Mesendoderm (in vitro differentiated cells): ENCODE data around the gene ZNF141. TPM values are rescaled to one million over a fixed set of nuclear protein-coding genes. Genes with fewer than 3 reads are reported as not detected.
A peak's percentile ranks its signal among the peaks of the same experiment; 100 is the strongest.
"Not testable (repeated sequence)": the region's sequence is repeated elsewhere in the genome, so short reads cannot be mapped to it uniquely, and the experiment has no call there.

Experiments used
- DNase-seq: peaks from one replicate; pipeline ENCODE4 v3.0.0; 2013
- H2AK5ac ChIP-seq: 2 replicates; pipeline ENCODE4 v1.6.1; 2013; ENCODE audit warnings: low read length, inconsistent platforms
- H2BK120ac ChIP-seq: 2 replicates; pipeline ENCODE4 v1.6.1; 2013; ENCODE audit warnings: low read depth, mild to moderate bottlenecking, low read length, moderate library complexity, mixed read lengths
- H2BK15ac ChIP-seq: replicated peaks from 2 replicates; pipeline ENCODE4 v1.6.1; 2013; ENCODE audit warnings: low read depth, mild to moderate bottlenecking, moderate library complexity
- H2BK5ac ChIP-seq: 2 replicates; pipeline ENCODE4 v1.6.1; 2013; ENCODE audit warnings: low read length, inconsistent platforms
- H3K18ac ChIP-seq: 2 replicates; pipeline ENCODE4 v1.6.1; 2013; ENCODE audit warnings: mild to moderate bottlenecking, low read length, mixed read lengths
- H3K23ac ChIP-seq: one replicate; pipeline ENCODE4 v1.6.1; 2013; ENCODE audit warnings: low read length
- H3K27ac ChIP-seq: 2 replicates; pipeline ENCODE4 v1.5.1; 2013; ENCODE audit warnings: low read depth, mild to moderate bottlenecking, inconsistent platforms, low read length, moderate library complexity
- H3K27me3 ChIP-seq: 2 replicates; pipeline ENCODE4 v1.6.1; 2013; ENCODE audit warnings: low read length, control low read depth, mild to moderate bottlenecking, inconsistent platforms; ENCODE audit not compliant: insufficient read depth, poor library complexity
- H3K36me3 ChIP-seq: 2 replicates; pipeline ENCODE4 v1.6.1; 2013; ENCODE audit warnings: low read length, inconsistent platforms; ENCODE audit not compliant: control insufficient read depth, insufficient read depth
- H3K4ac ChIP-seq: one replicate; pipeline ENCODE4 v1.6.1; 2013; ENCODE audit warnings: low read depth, mild to moderate bottlenecking, low read length, moderate library complexity
- H3K4me1 ChIP-seq: 2 replicates; pipeline ENCODE4 v1.6.1; 2013; ENCODE audit warnings: low read depth, low read length, inconsistent platforms; ENCODE audit not compliant: control insufficient read depth
- H3K4me2 ChIP-seq: 2 replicates; pipeline ENCODE4 v1.6.1; 2013; ENCODE audit warnings: low read length
- H3K4me3 ChIP-seq: 2 replicates; pipeline ENCODE4 v1.5.1; 2013; ENCODE audit warnings: mild to moderate bottlenecking, low read length
- H3K56ac ChIP-seq: one replicate; pipeline ENCODE4 v1.6.1; 2013; ENCODE audit warnings: low read length
- H3K79me1 ChIP-seq: 2 replicates; pipeline ENCODE4 v1.6.1; 2013; ENCODE audit warnings: low read length, inconsistent platforms
- H3K79me2 ChIP-seq: 2 replicates; pipeline ENCODE4 v1.6.1; 2013; ENCODE audit warnings: mild to moderate bottlenecking, low read length; ENCODE audit not compliant: control insufficient read depth, insufficient read depth
- H3K9ac ChIP-seq: 2 replicates; pipeline ENCODE4 v1.6.1; 2013; ENCODE audit warnings: low read length, inconsistent platforms
- H4K5ac ChIP-seq: one replicate; pipeline ENCODE4 v1.6.1; 2013; ENCODE audit warnings: low read length
- H4K8ac ChIP-seq: one replicate; pipeline ENCODE4 v1.6.1; 2013; ENCODE audit warnings: low read depth, mild to moderate bottlenecking, control low read depth, low read length, moderate library complexity
- WGBS: extraction: QIAGEN DNeasy Blood & Tissue Kit; methylation state at CpG from one replicate; pipeline ENCODE4 v1.1.7; 2013; ENCODE audit warnings: low lambda C conversion rate, missing lambda C conversion rate; ENCODE audit not compliant: insufficient coverage; ENCODE audit errors: extremely low coverage; 5-methylcytosine and 5-hydroxymethylcytosine counted together
- polyA plus RNA-seq, 2 experiments: library from polyadenylated mRNA; stranded (reverse); fragments of 200-250 nt; gene quantifications; one replicate each; pipeline ENCODE4 v1.2.3, GENCODE V29; 2013

The ZNF141 gene
- 12.6 TPM for polyA plus RNA-seq (2013, experiment 1 of 2)
- polyA plus RNA-seq (2013, experiment 2 of 2) = 12.7 TPM

DNA sequence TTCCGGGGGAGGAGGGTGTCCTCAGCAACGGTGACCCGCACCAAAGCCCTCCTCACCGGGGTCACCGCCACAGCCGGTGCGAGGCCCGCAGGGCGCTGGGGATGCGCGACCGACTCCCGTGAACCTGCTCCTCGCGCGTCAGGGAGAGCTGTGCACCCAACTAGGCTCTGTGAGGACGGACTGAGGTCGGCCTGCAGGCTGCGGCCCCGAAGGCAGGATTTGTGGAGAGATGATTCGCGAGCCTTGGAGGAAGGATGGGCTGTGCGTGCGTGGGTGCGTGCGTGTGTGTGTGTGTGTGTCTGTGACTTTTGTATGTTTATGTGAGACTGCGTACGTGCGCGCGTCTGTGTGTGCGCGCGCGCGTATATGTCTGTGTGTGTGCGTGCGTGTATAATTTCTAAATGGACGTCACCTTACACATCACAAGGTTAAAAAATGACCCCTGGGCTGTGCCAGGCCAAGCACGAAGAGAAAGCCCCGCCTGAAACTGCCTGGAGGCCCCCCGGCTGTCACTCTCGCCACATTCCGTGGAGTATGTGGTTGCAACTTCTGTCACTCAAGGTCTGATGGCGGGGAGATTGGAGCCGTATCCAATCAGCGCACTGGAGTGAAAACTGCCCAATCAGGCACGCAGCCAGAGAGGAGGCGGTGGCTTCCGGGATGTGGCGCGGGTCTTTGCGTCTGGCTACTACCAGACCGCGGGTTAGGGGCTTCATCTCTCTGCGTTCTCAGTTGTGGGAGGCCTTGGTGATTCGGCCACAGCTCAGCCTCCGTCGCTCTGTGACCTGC lies at the start of gene ZNF141:
ZNF141 (plus strand) TSS at position 672 of the 789 bp plus-strand sequence. CDS start 170 bp downstream, outside the sequence.
- H2BK15ac ChIP-seq = no peak within 1 kb of the TSS
- no peak within 1 kb of the TSS for H2AK5ac ChIP-seq
- peaks cover 2% of the 10 kb centered on the region for H3K36me3 ChIP-seq
- no peak within 1 kb of the TSS for H3K27ac ChIP-seq
- no peaks in the 10 kb centered on the region for H3K27me3 ChIP-seq
- H2BK120ac ChIP-seq = no peak within 1 kb of the TSS
- peak within 1 kb of the TSS; percentile 97 for H3K56ac ChIP-seq
- peak; percentile 99 for DNase-seq
- peak within 1 kb of the TSS; percentile 92 for H3K4me3 ChIP-seq
- peak within 1 kb of the TSS; percentile 45 for H3K23ac ChIP-seq
- H3K4ac ChIP-seq = peak within 1 kb of the TSS; percentile 49
- H2BK5ac ChIP-seq = no peak within 1 kb of the TSS
- peaks cover 12% of the 10 kb centered on the region for H3K79me1 ChIP-seq
- H3K4me2 ChIP-seq = peak within 1 kb of the TSS; percentile 97
- WGBS = no CpG with 5 or more reads among the region's 59 CpGs
- peak within 1 kb of the TSS; percentile 96 for H3K9ac ChIP-seq
- H4K8ac ChIP-seq = no peak within 1 kb of the TSS
- H3K18ac ChIP-seq = peak within 1 kb of the TSS; percentile 77
- H3K4me1 ChIP-seq = peaks cover 2% of the 10 kb centered on the region
- no peak within 1 kb of the TSS for H4K5ac ChIP-seq
- H3K79me2 ChIP-seq = peaks cover 40% of the 10 kb centered on the region

GRCh38 chr4:288891-289290 lies 48.7 kb upstream of the ZNF141 start:
- Histone ChIP-seq H3K79me1 (peaks cover 12% of the 10 kb centered on the region), H3K18ac (no peak overlapping the region), H3K36me3 (no peaks in the 10 kb centered on the region), H4K8ac (no peak overlapping the region), H2BK5ac (no peak overlapping the region), H3K9ac (no peak overlapping the region), H3K23ac (no peak overlapping the region), H3K4ac (no peak overlapping the region), H2AK5ac (no peak overlapping the region), H3K4me2 (no peak overlapping the region), H4K5ac (no peak overlapping the region), H3K4me3 (no peak overlapping the region), H3K4me1 (no peaks in the 10 kb centered on the region), H3K27ac (no peak overlapping the region), H2BK120ac (no peak overlapping the region), H3K79me2 (peaks cover 33% of the 10 kb centered on the region), H3K56ac (no peak overlapping the region), H3K27me3 (no peaks in the 10 kb centered on the region), H2BK15ac (no peak overlapping the region)
- no CpG with 5 or more reads among the region's 2 CpGs for WGBS
- DNase-seq = no peak

DNA sequence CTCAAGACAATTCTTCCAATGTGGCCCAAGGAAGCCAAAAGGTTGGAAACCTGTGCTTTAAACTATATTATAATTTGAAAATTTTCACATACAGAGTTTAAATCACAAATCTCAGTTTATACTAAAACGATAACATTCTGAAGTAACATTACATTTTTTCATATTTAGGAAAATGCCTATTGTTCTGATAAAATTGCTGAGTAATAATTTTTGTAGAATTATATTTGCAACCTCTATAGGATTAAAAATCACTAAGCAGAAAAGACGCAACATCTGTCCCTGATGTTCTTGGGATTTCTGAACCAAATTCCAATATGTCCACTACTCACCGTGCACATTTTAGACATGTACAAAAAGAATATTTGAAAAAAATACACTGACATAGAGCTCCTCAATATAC lies 42.9 kb upstream of the ZNF141 start:
- no peak overlapping the region for H2BK15ac ChIP-seq
- no peak overlapping the region for H3K4me2 ChIP-seq
- no CpG with 5 or more reads among the region's 3 CpGs for WGBS
- H3K9ac ChIP-seq = no peak overlapping the region
- H3K4ac ChIP-seq = no peak overlapping the region
- no peak overlapping the region for H4K5ac ChIP-seq
- no peak overlapping the region for H3K56ac ChIP-seq
- H4K8ac ChIP-seq = no peak overlapping the region
- no peak overlapping the region for H2BK5ac ChIP-seq
- peaks cover 10% of the 10 kb centered on the region for H3K79me1 ChIP-seq
- no peak overlapping the region for H3K18ac ChIP-seq
- H3K4me1 ChIP-seq = no peaks in the 10 kb centered on the region
- DNase-seq = no peak
- H3K23ac ChIP-seq = no peak overlapping the region
- no peak overlapping the region for H3K27ac ChIP-seq
- no peaks in the 10 kb centered on the region for H3K36me3 ChIP-seq
- peaks cover 53% of the 10 kb centered on the region for H3K79me2 ChIP-seq
- H3K27me3 ChIP-seq = no peaks in the 10 kb centered on the region
- H2BK120ac ChIP-seq = no peak overlapping the region
- H3K4me3 ChIP-seq = no peak overlapping the region
- no peak overlapping the region for H2AK5ac ChIP-seq

- no peaks in the 10 kb centered on the region for H3K27me3 ChIP-seq
- H2BK15ac ChIP-seq = no peak overlapping the region
- H3K79me2 ChIP-seq = peaks cover 55% of the 10 kb centered on the region
- no peak overlapping the region for H3K4me3 ChIP-seq
- H4K8ac ChIP-seq = no peak overlapping the region
- peaks cover 10% of the 10 kb centered on the region for H3K79me1 ChIP-seq
- no peak overlapping the region for H3K4ac ChIP-seq
- no peak overlapping the region for H2BK5ac ChIP-seq
- H3K4me1 ChIP-seq = peaks cover 5% of the 10 kb centered on the region
- no peak overlapping the region for H3K9ac ChIP-seq
- no peak overlapping the region for H3K4me2 ChIP-seq
- H4K5ac ChIP-seq = no peak overlapping the region
- DNase-seq = no peak
- H3K18ac ChIP-seq = no peak overlapping the region
- no peak overlapping the region for H2AK5ac ChIP-seq
- WGBS = no CpG with 5 or more reads among the region's 4 CpGs
- no peak overlapping the region for H3K23ac ChIP-seq
- no peak overlapping the region for H3K27ac ChIP-seq
- no peak overlapping the region for H3K56ac ChIP-seq
- H3K36me3 ChIP-seq = peaks cover 3% of the 10 kb centered on the region
- no peak overlapping the region for H2BK120ac ChIP-seq
These were observed 35.2 kb upstream of the ZNF141 start for GRCh38 chr4:302381-302780.

- H3K27me3 ChIP-seq, H3K79me1 ChIP-seq, H3K4ac ChIP-seq, H4K5ac ChIP-seq, H2BK5ac ChIP-seq, H3K18ac ChIP-seq, H2BK15ac ChIP-seq, H2BK120ac ChIP-seq, H3K4me1 ChIP-seq, DNase-seq, H3K36me3 ChIP-seq, H2AK5ac ChIP-seq: not testable (repeated sequence)
- Histone ChIP-seq H3K23ac (peak overlapping the region; percentile 94), H4K8ac (peak overlapping the region; percentile 81), H3K9ac (peak overlapping the region; percentile 98), H3K79me2 (peaks cover 40% of the 10 kb centered on the region), H3K4me3 (peak overlapping the region; percentile 62), H3K27ac (peak overlapping the region; percentile 72), H3K56ac (peak overlapping the region; percentile 99), H3K4me2 (peak overlapping the region; percentile 68)
- no CpG with 5 or more reads among the region's 20 CpGs for WGBS
These were observed 33.1 kb upstream of the ZNF141 start for GRCh38 chr4:304516-304915.
